Raji (cell line): Measurements from ENCODE around the gene PFN3.

Experiments used
- POLR2A ChIP-seq: IDR thresholded peaks from 2 replicates; pipeline ENCODE4 v1.6.1; 2011; ENCODE audit warnings: low read depth, low read length, control low read depth; ENCODE audit not compliant: insufficient read depth

The PFN3 gene

DNA sequence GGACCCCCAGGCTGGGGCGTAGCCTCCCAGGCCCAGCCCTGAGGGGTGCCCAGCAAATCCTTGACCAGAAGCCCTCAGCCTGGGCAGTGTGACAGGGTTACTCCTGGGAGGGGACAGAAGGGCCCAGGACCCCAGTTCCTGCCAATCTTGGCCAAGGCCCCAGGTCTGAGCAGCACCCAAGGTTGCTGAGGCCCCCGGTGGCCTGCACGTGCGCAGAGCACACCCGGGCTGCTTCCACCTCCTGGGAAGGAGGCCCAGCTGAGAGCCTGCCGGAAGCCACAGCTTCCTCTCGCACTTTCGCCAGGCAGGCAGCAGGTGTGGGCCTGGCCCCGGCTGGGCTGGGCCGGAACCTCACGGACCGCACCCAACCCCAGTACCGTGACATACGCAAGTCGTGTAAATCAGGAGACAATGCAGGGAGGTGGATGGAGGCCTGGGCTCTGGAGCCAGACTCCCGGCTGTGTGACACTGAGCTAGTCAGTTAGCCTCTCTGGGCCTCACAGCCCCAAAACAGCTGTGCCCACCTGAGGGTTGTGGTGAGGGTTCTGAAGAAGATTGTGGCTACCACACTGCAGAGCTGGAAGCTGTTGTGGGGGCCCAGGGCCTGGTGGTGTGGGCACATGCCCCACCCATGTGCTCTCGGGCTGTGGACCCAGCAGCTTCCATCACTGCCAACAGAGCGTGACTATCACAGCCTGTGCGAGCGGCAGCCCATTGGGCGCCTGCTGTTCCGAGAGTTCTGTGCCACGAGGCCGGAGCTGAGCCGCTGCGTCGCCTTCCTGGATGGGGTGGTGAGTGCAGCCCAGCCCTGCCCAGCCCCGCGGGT is 31.1 kb upstream of the PFN3 start:
- peak; percentile 23; the same call in 1 of the 2 replicates for TF ChIP-seq POLR2A

DNA sequence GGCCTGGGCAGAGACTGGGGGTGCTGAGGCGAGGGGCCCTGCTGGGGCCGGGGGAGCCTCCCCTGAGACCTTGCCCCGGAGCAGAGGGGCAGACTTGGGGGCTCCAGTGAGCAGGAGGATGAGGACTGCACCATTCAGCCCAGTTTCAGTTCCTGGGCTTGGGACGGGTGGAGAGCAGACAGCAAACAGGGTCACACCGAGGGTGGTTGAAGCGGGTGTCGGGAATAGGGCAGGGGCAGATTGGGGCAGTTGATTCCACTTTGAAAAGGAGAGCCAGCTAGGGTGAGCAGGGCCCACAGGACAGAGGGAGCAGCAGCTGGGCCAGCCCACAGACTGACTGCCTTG is 30.5 kb upstream of the PFN3 start:
- no peak for TF ChIP-seq POLR2A

DNA sequence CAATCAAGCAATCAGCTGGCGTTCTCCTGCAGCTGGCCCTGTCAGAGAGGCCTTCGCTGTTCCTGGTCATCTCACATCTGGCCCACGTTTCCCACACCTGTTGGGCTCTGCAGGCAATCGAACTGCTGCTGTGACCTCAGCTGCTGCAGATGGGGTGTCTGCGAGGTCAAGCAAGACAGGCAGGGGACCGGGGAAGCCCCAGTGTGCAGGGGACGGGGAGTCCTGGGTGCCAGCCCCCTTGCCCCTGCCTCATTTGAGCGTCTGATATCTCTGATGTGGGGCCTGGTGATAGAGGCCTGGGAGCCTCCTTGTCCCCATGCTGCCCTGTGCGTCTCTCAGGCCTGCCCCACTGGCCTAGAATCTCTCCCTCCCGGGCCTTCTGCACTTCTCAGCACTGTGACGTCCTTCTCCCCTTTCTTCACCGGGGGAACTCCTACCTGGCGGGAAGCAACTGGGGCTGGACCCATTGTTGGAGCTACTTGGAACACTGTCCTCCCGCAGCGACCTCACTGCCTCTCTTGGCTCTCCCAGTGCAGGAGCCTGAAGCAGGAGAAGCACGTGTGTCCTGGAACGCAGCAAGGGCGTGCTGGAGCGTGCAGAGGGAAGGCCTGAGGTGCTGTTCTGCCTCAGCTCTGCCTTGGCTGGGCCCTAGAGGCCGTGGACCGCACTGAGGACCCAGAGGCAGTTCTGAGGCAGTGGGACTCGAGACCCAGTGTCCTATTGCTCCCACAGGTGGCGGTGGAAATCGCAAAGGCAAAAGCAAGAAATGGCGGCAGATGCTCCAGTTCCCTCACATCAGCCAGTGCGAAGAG is 29.9 kb upstream of the PFN3 start:
- no peak for TF ChIP-seq POLR2A

DNA sequence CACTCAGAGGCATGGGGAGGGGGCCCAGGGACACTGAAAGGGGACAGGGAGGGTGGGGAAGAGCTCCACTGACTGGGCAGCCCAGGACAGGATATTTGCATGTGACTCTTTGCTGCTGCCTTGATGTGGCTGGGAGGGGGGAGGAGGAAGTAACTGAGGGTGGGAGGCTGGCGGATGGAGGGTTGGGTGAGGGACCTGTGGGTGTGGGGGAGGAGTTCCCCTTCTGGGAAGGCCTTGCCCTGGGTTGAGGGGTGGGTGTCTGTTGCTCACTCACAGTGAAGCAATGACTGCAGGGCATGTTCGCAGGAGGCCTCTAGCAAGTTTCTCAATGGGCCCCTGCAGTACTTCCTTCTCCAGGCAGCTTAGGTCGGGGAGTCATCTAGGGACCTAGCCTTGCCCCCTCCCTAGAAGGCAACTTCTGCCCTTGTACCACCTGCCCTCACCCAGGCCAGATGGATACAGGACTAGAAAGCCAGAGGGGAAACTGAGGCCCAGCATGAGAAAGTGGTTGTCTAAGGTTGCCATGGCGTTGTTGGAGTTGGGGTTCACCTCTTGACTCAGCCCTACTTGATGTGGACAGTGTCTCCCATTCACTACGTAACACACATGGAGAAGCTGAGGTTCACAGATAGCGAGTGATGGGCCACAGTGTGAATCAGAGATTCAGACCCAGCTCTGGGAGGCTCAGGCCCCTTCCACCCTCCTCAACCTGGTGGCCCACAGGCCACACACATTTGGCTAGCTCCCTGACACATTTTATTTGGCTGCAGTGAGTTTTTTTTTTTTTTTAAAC is 29.0 kb upstream of the PFN3 start:
- TF ChIP-seq POLR2A = peak; percentile 28; the same call in 1 of the 2 replicates

GRCh38 chr5:177428574-177429217 is 28.2 kb upstream of the PFN3 start:
- no peak for TF ChIP-seq POLR2A

DNA sequence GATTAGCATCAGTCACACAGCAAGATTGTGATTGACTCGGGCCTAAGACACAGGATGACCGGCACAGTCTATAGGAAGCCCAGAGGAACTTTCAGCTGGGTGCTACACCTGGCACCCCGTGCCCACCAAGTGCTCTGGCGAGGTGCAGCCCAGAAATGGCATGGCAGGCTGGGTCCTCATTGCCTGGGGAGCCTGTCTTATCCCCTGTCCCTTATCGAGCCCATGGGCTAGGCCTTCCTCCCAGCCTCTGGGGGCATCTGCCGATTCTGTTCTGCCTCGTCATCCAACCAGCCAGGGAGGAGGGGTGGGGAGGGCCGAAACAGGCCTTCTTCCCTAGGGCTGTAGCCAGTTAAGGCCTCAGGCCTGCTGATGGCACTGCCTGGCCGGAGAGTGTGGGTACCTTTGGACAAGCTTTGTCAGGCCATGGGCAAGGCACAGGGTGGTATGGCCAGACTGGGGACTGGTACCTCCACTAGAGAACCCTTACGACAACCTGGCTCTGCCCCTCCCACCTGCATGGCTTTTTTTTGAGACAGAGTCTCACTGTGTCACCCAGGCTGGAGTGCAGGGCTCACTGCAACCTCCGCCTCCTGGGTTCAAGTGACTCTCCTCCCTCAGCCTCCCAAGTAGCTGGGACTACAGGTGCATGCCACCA is 27.6 kb upstream of the PFN3 start:
- TF ChIP-seq POLR2A = peak; percentile 25; the same call in 1 of the 2 replicates

DNA sequence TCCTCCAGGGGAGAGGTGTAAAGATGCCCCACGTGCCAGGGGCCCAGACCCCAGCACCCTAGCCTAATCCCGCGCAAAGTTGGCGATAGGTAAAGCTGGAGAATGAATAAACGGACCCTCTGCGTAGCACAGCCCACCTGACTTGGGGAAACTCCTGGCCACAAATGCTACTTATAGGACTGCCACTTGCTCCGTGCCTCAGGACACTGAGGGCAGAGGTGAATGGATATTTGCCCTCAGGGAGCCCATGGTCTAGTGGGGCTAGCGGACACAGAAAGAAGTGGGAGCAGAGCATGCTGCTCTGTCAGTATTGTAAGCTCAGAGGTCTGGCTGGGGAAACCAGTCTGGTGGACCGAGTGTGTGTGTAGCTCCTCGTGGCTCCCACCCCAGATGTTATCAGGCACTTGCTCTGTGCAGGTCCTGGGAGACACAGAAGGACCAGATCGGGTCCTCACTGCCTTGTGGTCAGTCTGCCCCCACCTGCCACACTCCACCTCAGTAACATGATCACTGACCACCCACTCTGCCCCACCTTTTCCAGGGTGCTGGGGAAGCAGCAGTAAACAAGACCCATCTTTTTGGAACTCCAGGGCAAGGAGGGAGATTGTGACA is 26.9 kb upstream of the PFN3 start:
- no peak for TF ChIP-seq POLR2A

DNA sequence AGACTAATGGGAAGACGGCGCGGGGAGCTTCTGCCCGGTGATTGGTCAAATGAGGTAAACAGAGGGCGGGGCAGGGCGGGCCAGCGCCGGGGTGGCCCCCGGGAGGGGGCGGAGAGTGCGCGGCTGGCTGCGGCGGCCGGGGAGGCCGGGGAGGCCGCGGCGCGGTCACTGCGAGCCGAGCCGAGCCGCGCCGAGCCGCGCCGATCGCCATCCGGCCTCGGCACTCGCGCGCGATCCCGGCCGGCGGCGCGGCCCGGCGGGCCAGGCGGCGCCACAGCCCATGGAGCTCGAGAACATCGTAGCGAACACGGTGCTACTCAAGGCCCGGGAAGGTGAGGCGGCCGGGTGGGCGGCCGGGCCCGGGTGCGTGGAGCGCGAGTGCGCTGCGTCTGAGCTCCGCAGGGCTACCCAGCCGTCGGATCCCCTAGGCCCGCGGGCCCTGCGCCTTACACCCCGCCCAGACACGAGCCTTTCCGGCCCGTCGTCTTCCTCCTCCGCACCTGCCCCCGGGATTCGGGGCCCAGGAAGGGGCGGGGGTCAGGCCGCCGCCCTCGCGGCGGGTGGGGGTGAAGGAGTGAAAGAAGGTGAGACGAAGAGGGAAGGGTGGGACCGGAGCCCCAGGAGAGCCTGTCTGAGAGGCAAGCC is 26.2 kb upstream of the PFN3 start, which contains the start of gene GRK6:
Gene GRK6 (plus strand): TSS at position 111 of the 645 bp plus-strand sequence. CDS start 170 bp downstream, at position 281.
- TF ChIP-seq POLR2A = peak; percentile 64

DNA sequence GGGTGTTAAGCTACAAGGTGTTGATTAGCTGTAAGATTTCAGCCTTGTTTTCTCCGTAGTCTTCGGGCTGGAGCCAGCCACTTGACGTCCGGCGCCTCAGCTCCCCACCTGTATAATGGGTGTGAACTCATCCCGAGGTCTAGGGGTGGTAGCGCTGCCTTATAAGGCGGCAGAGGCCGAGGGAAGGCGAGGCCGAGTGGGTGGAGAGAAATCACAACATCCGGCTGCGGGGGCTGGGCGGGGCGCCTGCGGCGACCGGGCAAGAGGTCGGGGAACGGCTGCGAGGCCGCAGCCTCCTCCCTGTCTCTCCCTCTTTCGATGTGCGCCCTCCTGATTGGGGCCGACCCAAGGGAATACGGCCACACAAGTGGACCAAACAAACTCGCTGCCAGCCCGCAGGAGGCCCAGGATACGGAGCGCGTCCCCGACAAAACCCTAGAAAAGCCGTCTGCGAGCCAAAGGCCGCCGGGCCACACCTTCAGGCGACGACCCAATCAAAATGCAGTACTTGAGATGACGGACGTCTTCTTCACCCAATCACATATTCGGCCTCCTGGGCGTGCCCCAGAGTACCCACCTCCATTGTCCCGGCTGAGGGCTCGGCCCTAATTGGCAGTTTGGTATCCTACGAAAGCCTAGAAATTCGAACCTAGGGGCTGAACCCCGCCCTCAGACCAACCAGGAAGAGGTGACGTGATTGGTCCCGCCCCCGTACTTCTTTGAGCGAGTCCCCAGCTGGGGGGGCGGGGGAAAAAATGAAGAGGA is 25.5 kb upstream of the PFN3 start:
- TF ChIP-seq POLR2A = peak; percentile 94

DNA sequence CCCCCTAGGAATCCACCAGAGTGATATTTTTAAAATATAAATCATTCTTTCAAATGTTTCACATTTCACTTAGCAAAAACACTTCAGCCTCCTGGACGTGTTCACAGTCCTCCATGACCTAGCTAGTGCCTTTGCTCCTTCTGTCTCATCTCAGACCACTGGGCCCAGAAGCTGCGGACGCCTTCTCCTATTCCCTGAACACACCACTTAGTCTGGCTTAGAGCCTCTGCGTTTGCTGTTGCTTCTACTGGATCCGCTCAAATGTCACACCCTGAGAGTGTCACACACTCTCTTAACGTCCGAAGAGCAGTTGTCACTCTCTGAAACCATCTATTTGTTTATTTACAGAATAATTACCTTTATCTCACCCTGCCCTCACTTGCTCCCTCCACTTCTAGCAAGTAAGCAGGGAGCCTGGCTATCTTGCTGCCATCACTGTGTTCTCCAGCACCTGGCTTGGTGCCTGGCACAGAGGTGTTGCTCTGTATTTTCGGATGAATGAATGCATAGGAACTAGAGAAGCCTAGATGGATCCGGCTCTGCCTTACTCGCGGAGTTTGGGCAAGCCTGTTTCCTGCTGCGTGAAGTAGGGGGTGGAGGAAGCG is 24.8 kb upstream of the PFN3 start:
- TF ChIP-seq POLR2A = no peak

DNA sequence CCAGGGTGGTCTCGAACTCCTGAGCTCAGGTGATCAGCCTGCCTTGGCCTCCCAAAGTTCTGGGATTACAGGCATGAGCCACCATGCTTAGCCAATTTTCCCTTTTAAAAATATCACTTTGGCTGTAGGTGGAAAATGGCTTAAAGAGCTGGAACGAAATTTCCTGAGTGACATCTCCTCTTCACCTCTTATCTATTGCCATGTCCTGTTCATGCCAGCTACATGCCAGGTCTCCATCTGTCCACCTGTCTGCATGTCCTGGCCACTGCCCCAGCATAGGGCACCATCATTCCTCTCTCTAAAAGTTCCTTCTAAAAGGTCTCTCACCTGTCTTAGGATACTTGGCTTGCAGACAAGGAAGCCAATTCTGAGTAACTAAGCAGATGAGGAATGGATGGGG is 23.2 kb upstream of the PFN3 start:
- TF ChIP-seq POLR2A = no peak

DNA sequence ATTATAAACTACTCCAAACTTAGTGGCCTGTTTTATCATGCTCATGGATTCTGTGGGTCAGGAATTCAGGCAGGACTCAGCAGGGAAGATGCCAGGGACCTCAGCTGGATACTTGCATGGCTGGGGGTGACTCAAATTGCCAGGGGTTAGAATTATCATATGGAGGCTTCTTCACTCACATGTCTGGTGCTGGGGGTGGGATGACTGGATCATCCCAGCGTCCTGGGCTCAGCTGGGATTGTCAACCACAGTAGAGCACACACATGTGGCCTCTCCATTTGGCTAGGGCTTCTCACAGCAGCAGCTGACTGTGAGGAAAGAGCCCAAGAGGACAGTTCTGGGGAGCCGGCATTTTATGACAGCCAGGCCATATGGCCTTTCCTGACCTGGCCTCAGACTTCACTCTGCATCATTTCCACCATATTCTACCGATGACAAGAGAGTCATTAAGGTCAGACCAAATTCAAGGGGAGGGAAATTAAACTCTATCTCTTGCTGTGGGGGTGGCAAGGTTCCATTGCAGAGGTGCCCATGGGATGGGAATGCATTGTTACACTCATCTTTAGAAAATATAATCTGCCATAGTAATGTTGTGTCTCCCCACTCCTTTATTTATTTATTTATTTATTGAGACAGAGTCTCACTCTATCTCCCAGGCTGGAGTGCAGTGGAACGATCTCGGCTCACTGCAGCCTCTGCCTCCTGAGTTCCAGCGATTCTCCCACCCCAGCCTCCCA is 20.8 kb upstream of the PFN3 start:
- no peak for TF ChIP-seq POLR2A
